Neuronal stem cell (in vitro differentiated cells): ENCODE measurements around the gene ARRDC3.

Experiments used
- DNase-seq: peaks from one replicate; pipeline ENCODE4 v3.0.0-alpha.2; 2013; ENCODE audit warnings: low spot score
- H2AFZ ChIP-seq: one replicate; pipeline ENCODE4 v1.6.1; 2013; ENCODE audit warnings: mild to moderate bottlenecking, low read length, inconsistent platforms
- H2AK5ac ChIP-seq: 2 replicates; pipeline ENCODE4 v1.6.1; 2013; ENCODE audit warnings: low read depth, mild to moderate bottlenecking, inconsistent platforms, low read length, moderate library complexity, mixed read lengths
- H2BK120ac ChIP-seq: 2 replicates; pipeline ENCODE4 v1.6.1; 2013; ENCODE audit warnings: low read depth, mild to moderate bottlenecking, inconsistent platforms, low read length, moderate library complexity, mixed read lengths
- H2BK12ac ChIP-seq: one replicate; pipeline ENCODE4 v1.6.1; 2013; ENCODE audit warnings: low read length, inconsistent platforms
- H2BK15ac ChIP-seq: 2 replicates; pipeline ENCODE4 v1.6.1; 2013; ENCODE audit warnings: mild to moderate bottlenecking, low read length, inconsistent platforms, mixed read lengths
- H2BK5ac ChIP-seq: one replicate; pipeline ENCODE4 v1.6.1; 2013; ENCODE audit warnings: inconsistent platforms, mild to moderate bottlenecking, low read length, moderate library complexity
- H3K14ac ChIP-seq: one replicate; pipeline ENCODE4 v1.6.1; 2013; ENCODE audit warnings: low read length, inconsistent platforms
- H3K18ac ChIP-seq: 2 replicates; pipeline ENCODE4 v1.6.1; 2013; ENCODE audit warnings: low read length, inconsistent platforms
- H3K23ac ChIP-seq: 2 replicates; pipeline ENCODE4 v1.6.1; 2013; ENCODE audit warnings: low read depth, mild to moderate bottlenecking, mixed read lengths, low read length, inconsistent platforms; ENCODE audit not compliant: poor library complexity
- H3K27ac ChIP-seq: replicated peaks from 3 replicates; pipeline ENCODE4 v1.5.1; 2013; ENCODE audit warnings: low read length, inconsistent platforms
- H3K27me3 ChIP-seq, 3 experiments: 2 replicates each; pipeline ENCODE4 v1.6.1; 2013; ENCODE audit warnings: low read length in 3 of 3, mild to moderate bottlenecking in 2 of 3, inconsistent platforms in 1 of 3, low read depth in 1 of 3, mixed read lengths in 1 of 3, moderate library complexity in 1 of 3; ENCODE audit not compliant: control insufficient read depth in 3 of 3, insufficient read depth in 3 of 3
- H3K36me3 ChIP-seq, 2 donors: replicated peaks in 1 of 2; 2 replicates each; pipeline ENCODE4 v1.6.1; 2013; ENCODE audit warnings: low read length in 2 of 2; ENCODE audit not compliant: control insufficient read depth in 2 of 2, insufficient read depth in 2 of 2
- H3K4ac ChIP-seq: 2 replicates; pipeline ENCODE4 v1.6.1; 2013; ENCODE audit warnings: inconsistent platforms, mild to moderate bottlenecking, low read length, moderate library complexity
- H3K4me1 ChIP-seq, 2 donors: 1 replicate in 1 of 2; 2 replicates in 1 of 2; pipeline ENCODE4 v1.6.1; 2013; ENCODE audit warnings: low read length in 2 of 2, low read depth in 1 of 2; ENCODE audit not compliant: control insufficient read depth in 2 of 2, insufficient read depth in 1 of 2
- H3K4me2 ChIP-seq: one replicate; pipeline ENCODE4 v1.6.1; 2013; ENCODE audit warnings: mild to moderate bottlenecking, low read length, inconsistent platforms; ENCODE audit not compliant: insufficient read depth, poor library complexity, severe bottlenecking
- H3K4me3 ChIP-seq, 2 donors: 2 replicates each; pipeline ENCODE4 v1.5.1; 2013; ENCODE audit warnings: low read length in 2 of 2, mild to moderate bottlenecking in 2 of 2, inconsistent platforms in 1 of 2, moderate library complexity in 1 of 2
- H3K79me1 ChIP-seq: one replicate; pipeline ENCODE4 v1.6.1; 2013; ENCODE audit warnings: low read depth, mild to moderate bottlenecking, inconsistent platforms, low read length, moderate library complexity
- H3K9ac ChIP-seq: one replicate; pipeline ENCODE4 v1.6.1; 2013; ENCODE audit warnings: mild to moderate bottlenecking, low read depth, low read length, inconsistent platforms; ENCODE audit not compliant: poor library complexity
- H3K9me3 ChIP-seq, 2 donors: replicated peaks in 1 of 2; 2 replicates each; pipeline versions ENCODE3 to v1.6.1; 2013; ENCODE audit warnings: low read length in 2 of 2, mild to moderate bottlenecking in 2 of 2, inconsistent platforms in 1 of 2, low read depth in 1 of 2, mixed read lengths in 1 of 2, moderate library complexity in 1 of 2; ENCODE audit not compliant: control insufficient read depth in 2 of 2, insufficient read depth in 1 of 2
- H4K8ac ChIP-seq: one replicate; pipeline ENCODE4 v1.6.1; 2013; ENCODE audit warnings: low read depth, mild to moderate bottlenecking, inconsistent platforms, low read length, moderate library complexity
- H4K91ac ChIP-seq: one replicate; pipeline ENCODE4 v1.6.1; 2013; ENCODE audit warnings: low read length, low read depth, mild to moderate bottlenecking, inconsistent platforms; ENCODE audit not compliant: poor library complexity
- WGBS, 2 donors: extraction: QIAGEN DNeasy Blood & Tissue Kit; methylation state at CpG; one replicate each; pipeline ENCODE4 v1.1.7; 2013; ENCODE audit warnings: missing lambda C conversion rate in 2 of 2, mixed read lengths in 1 of 2; ENCODE audit not compliant: insufficient read length in 2 of 2, insufficient replicate concordance in 1 of 2; ENCODE audit errors: extremely low coverage in 2 of 2; 5-methylcytosine and 5-hydroxymethylcytosine counted together

ARRDC3 gene

DNA sequence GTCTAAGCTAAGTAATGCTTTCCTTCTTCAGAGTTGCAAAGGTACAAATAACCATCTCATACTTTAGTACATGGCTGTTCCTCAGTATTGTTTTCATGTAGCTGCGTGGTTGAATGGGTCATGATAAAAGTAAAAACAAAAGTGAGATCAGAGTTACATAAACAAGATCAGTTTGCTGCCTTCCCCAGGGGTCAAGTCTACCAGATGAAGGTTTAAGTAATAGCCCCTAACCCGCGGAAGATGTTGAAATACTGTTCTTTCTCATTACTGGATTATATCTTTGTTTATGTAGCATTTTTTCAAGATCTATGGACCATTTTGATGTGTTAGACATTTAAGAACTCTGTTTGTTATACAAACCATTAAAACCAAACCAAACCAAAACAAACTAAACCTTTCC lies 34.1 kb upstream of the ARRDC3 start:
- no peak overlapping the region for H4K8ac ChIP-seq
- H3K36me3 ChIP-seq = no peaks in the 10 kb centered on the region
- H3K14ac ChIP-seq = no peak overlapping the region
- H3K27me3 ChIP-seq = no peaks in the 10 kb centered on the region
- H3K4ac ChIP-seq = no peak overlapping the region
- no peaks in the 10 kb centered on the region for H3K9me3 ChIP-seq
- H3K23ac ChIP-seq = no peak overlapping the region
- H2BK15ac ChIP-seq = no peak overlapping the region
- WGBS, 2 donors = no CpG with 5 or more reads among the region's 3 CpGs
- no peak overlapping the region for H3K27ac ChIP-seq
- no peak overlapping the region for H4K91ac ChIP-seq
- no peak overlapping the region for H2BK120ac ChIP-seq
- H2BK5ac ChIP-seq = no peak overlapping the region
- no peak overlapping the region for H3K18ac ChIP-seq
- H2BK12ac ChIP-seq = no peak overlapping the region
- no peak overlapping the region for H2AFZ ChIP-seq
- no peak for DNase-seq
- no peak overlapping the region for H3K4me2 ChIP-seq
- no peaks in the 10 kb centered on the region for H3K4me1 ChIP-seq
- no peaks in the 10 kb centered on the region for H3K79me1 ChIP-seq
- no peak overlapping the region for H2AK5ac ChIP-seq
- H3K9ac ChIP-seq = no peak overlapping the region
- H3K4me3 ChIP-seq = no peak overlapping the region

DNA sequence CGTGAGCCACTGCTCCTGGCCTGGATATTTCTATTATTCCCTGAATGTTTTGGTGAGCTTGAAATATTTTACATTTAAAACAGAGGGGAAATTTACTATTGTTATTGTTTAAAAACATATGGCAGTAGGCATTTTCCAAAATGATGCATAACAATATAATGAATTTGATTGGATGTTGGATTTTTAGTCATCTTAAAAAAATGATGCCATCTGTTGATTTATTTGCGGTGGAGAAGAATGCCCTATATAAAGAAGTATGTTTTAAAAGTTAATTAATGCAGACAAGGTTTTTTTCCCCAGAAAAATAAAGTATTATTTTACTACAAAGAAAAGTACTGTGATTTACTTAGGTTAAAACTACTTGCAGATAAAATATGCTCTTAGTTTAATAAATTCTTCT lies 33.4 kb upstream of the ARRDC3 start:
- H2BK15ac ChIP-seq = no peak overlapping the region
- H2AFZ ChIP-seq = no peak overlapping the region
- DNase-seq = no peak
- H4K91ac ChIP-seq = no peak overlapping the region
- no peak overlapping the region for H2BK12ac ChIP-seq
- H3K9me3 ChIP-seq = no peaks in the 10 kb centered on the region
- H3K79me1 ChIP-seq = no peaks in the 10 kb centered on the region
- H3K4me3 ChIP-seq = no peak overlapping the region
- no peaks in the 10 kb centered on the region for H3K4me1 ChIP-seq
- H3K9ac ChIP-seq = no peak overlapping the region
- no peak overlapping the region for H2BK120ac ChIP-seq
- H3K14ac ChIP-seq = no peak overlapping the region
- H3K4ac ChIP-seq = no peak overlapping the region
- H3K36me3 ChIP-seq = no peaks in the 10 kb centered on the region
- no peak overlapping the region for H3K23ac ChIP-seq
- WGBS, 2 donors = no CpG with 5 or more reads among the region's 2 CpGs
- no peak overlapping the region for H3K18ac ChIP-seq
- no peak overlapping the region for H4K8ac ChIP-seq
- no peak overlapping the region for H2BK5ac ChIP-seq
- no peak overlapping the region for H2AK5ac ChIP-seq
- no peak overlapping the region for H3K27ac ChIP-seq
- no peak overlapping the region for H3K4me2 ChIP-seq
- no peaks in the 10 kb centered on the region for H3K27me3 ChIP-seq

DNA sequence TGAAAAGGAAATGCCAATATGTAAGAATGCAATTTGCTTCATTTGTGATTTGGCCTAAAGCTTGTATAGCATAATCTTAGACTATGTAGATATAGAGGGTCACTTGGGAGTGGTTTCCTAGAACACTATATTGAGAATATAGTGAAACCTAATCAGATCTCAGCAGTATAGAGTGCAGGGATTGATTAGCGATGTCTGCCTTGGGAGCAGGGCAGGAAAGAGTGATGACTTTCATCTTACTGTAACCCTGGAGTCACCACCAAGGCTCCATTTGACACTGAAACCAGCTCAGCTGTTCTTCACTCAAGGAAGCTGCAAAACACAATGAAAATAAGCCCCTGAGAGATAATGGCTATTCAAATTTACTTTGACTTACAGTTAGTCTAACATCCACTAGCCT lies 26.2 kb upstream of the ARRDC3 start:
- H3K27me3 ChIP-seq = no peaks in the 10 kb centered on the region

DNA sequence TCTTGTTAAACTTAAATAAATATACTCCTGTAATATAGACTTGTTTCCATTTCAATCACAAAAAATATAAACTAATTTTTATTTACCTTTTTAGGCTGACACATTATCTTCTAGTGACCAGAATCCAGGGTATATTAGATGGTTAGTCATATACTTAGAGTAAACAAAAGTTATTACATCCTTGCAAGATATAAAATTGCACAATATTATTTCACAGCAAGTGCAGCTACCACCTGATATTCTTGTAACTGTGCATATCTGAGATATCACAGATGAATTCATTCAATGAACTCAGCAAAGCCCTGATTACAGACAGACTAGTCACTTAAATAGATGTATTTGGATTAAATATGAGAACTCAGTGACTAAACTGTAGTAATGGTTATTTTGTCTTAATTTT lies 25.6 kb upstream of the ARRDC3 start:
- no peak overlapping the region for H3K4me2 ChIP-seq
- no peaks in the 10 kb centered on the region for H3K9me3 ChIP-seq
- H3K79me1 ChIP-seq = no peaks in the 10 kb centered on the region
- H3K36me3 ChIP-seq = no peaks in the 10 kb centered on the region
- H3K23ac ChIP-seq = no peak overlapping the region
- H2AK5ac ChIP-seq = no peak overlapping the region
- no peak overlapping the region for H2BK5ac ChIP-seq
- no peak overlapping the region for H2AFZ ChIP-seq
- H3K27me3 ChIP-seq = no peaks in the 10 kb centered on the region
- H4K91ac ChIP-seq = no peak overlapping the region
- H2BK12ac ChIP-seq = no peak overlapping the region
- H2BK15ac ChIP-seq = no peak overlapping the region
- H3K14ac ChIP-seq = no peak overlapping the region
- H3K4me1 ChIP-seq = no peaks in the 10 kb centered on the region
- H3K9ac ChIP-seq = no peak overlapping the region
- no peak overlapping the region for H4K8ac ChIP-seq
- H3K27ac ChIP-seq = no peak overlapping the region
- no peak overlapping the region for H3K4me3 ChIP-seq
- no peak for DNase-seq
- H2BK120ac ChIP-seq = no peak overlapping the region
- H3K4ac ChIP-seq = no peak overlapping the region
- H3K18ac ChIP-seq = no peak overlapping the region

More for the DNA sequence above, 26.2 kb upstream of the ARRDC3 start:
- Histone ChIP-seq H2AK5ac (no peak overlapping the region), H3K14ac (no peak overlapping the region), H2BK120ac (no peak overlapping the region), H3K36me3 (no peaks in the 10 kb centered on the region), H3K4me3 (no peak overlapping the region), H3K18ac (no peak overlapping the region), H4K91ac (no peak overlapping the region), H4K8ac (no peak overlapping the region), H3K4me2 (no peak overlapping the region), H3K23ac (no peak overlapping the region), H3K79me1 (no peaks in the 10 kb centered on the region), H2AFZ (no peak overlapping the region), H3K27ac (no peak overlapping the region), H2BK5ac (no peak overlapping the region), H3K4ac (no peak overlapping the region), H2BK12ac (no peak overlapping the region), H2BK15ac (no peak overlapping the region), H3K4me1 (no peaks in the 10 kb centered on the region), H3K9ac (no peak overlapping the region), H3K9me3 (no peaks in the 10 kb centered on the region)
- DNase-seq = no peak
- WGBS, 2 donors = no CpG with 5 or more reads among the region's 1 CpG
